ENCODE measurements around the gene ANXA2. TPM values are rescaled to one million over a fixed set of nuclear protein-coding genes. Genes with fewer than 3 reads are reported as not detected.

The ANXA2 gene
- total RNA-seq, 6 experiments from 2014 or later = 4,445 to 5,074 (median 4,643) TPM

GRCh38 chr15:60326343-60326742, 71.4 kb downstream of the ANXA2 start:
- Mint-ChIP-seq H3K27ac (no peak overlapping the region), H3K27me3 (ENCODE audit: insufficient read depth) (peaks cover 31% of the 10 kb centered on the region), H3K36me3 (ENCODE audit: low read depth) (no peaks in the 10 kb centered on the region), H3K4me3 (no peak overlapping the region), H3K9me3 (no peaks in the 10 kb centered on the region), H3K4me1 (ENCODE audit: low read depth) (peaks cover 21% of the 10 kb centered on the region; the same call in 1 of the 2 replicates)
- TF ChIP-seq CTCF (IDR thresholded peaks at IDR 0.05) = no peak
- DNase-seq = no peak

- no peak overlapping the region for H3K27ac Mint-ChIP-seq
- peaks cover 31% of the 10 kb centered on the region for H3K27me3 Mint-ChIP-seq (ENCODE audit: insufficient read depth)
- H3K4me1 Mint-ChIP-seq (ENCODE audit: low read depth) = peaks cover 21% of the 10 kb centered on the region; the same call in 1 of the 2 replicates
- no peak for DNase-seq
- no peaks in the 10 kb centered on the region for H3K36me3 Mint-ChIP-seq (ENCODE audit: low read depth)
- H3K4me3 Mint-ChIP-seq = no peak overlapping the region
- H3K9me3 Mint-ChIP-seq = no peaks in the 10 kb centered on the region
- no peak for TF ChIP-seq CTCF (IDR thresholded peaks at IDR 0.05)
These were observed 71.9 kb downstream of the ANXA2 start for GRCh38 chr15:60325905-60326304.

GRCh38 chr15:60324706-60325438, 72.9 kb downstream of the ANXA2 start:
- no peak for TF ChIP-seq CTCF (IDR thresholded peaks at IDR 0.05)
- peak overlapping the region; percentile 52; the same call in 1 of the 2 replicates for H3K4me3 Mint-ChIP-seq
- DNase-seq = no peak
- H3K36me3 Mint-ChIP-seq (ENCODE audit: low read depth) = no peaks in the 10 kb centered on the region
- peaks cover 40% of the 10 kb centered on the region for H3K27me3 Mint-ChIP-seq (ENCODE audit: insufficient read depth)
- no peaks in the 10 kb centered on the region for H3K9me3 Mint-ChIP-seq
- no peak overlapping the region for H3K27ac Mint-ChIP-seq
- H3K4me1 Mint-ChIP-seq (ENCODE audit: low read depth) = peaks cover 21% of the 10 kb centered on the region; the same call in 1 of the 2 replicates

- H3K4me3 Mint-ChIP-seq = no peak overlapping the region
- peaks cover 41% of the 10 kb centered on the region for H3K27me3 Mint-ChIP-seq (ENCODE audit: insufficient read depth)
- H3K36me3 Mint-ChIP-seq (ENCODE audit: low read depth) = no peaks in the 10 kb centered on the region
- DNase-seq = no peak
- no peak for TF ChIP-seq CTCF (IDR thresholded peaks at IDR 0.05)
- H3K27ac Mint-ChIP-seq = no peak overlapping the region
- H3K9me3 Mint-ChIP-seq = no peaks in the 10 kb centered on the region
- peaks cover 13% of the 10 kb centered on the region; the same call in 1 of the 2 replicates for H3K4me1 Mint-ChIP-seq (ENCODE audit: low read depth)
These were observed 74.5 kb downstream of the ANXA2 start for GRCh38 chr15:60323322-60323721.

GRCh38 chr15:60320365-60320764, 77.4 kb downstream of the ANXA2 start:
- DNase-seq = no peak
- Mint-ChIP-seq H3K27me3 (ENCODE audit: insufficient read depth) (peaks cover 46% of the 10 kb centered on the region), H3K4me3 (no peak overlapping the region), H3K27ac (no peak overlapping the region), H3K9me3 (peaks cover 3% of the 10 kb centered on the region; the same call in 1 of the 2 replicates), H3K36me3 (ENCODE audit: low read depth) (no peaks in the 10 kb centered on the region), H3K4me1 (ENCODE audit: low read depth) (peaks cover 13% of the 10 kb centered on the region; the same call in 1 of the 2 replicates)
- TF ChIP-seq CTCF (IDR thresholded peaks at IDR 0.05) = no peak

All from HFFc6 (cell line).